HEK293 (cell line): ENCODE data around the gene ANTXR2.

ENCODE experiments used
- CTCF ChIA-PET: fragments of 350-600 bp; formaldehyde crosslinking; extraction: SDS; loops from one replicate; lab custom pipeline; 2021; ENCODE audit warnings: antibody characterized with exemption; lab: Yijun Ruan, JAX
- POLR2A ChIA-PET: fragments of 300-600 bp; formaldehyde crosslinking; extraction: SDS; loops from one replicate; lab custom pipeline; 2020; ENCODE audit warnings: antibody characterized with exemption, inconsistent platforms; lab: Yijun Ruan, JAX
- H3K27ac ChIP-seq: fragments of 200-500 bp; sonication (Bioruptor generic); 2 replicates; pipeline ENCODE4 v1.5.1; 2014; ENCODE audit warnings: low read depth, low read length, control low read depth, inconsistent platforms; ENCODE audit errors: extremely low read depth
- H3K36me3 ChIP-seq, 2 experiments: fragments of 200-500 bp in 1 of 2; sonication (Bioruptor generic) in 1 of 2; 1 replicate in 1 of 2; 2 replicates in 1 of 2; pipeline ENCODE4 v1.5.1; 2014 to 2017; ENCODE audit warnings: inconsistent platforms in 2 of 2, low read length in 2 of 2; ENCODE audit not compliant: control insufficient read depth in 2 of 2, insufficient read depth in 1 of 2
- H3K4me1 ChIP-seq: fragments of 200-500 bp; sonication (Bioruptor generic); 2 replicates; pipeline ENCODE4 v1.5.1; 2014; ENCODE audit warnings: mild to moderate bottlenecking, low read length, inconsistent platforms; ENCODE audit not compliant: control insufficient read depth, insufficient read depth
- H3K4me3 ChIP-seq: 2 replicates; pipeline ENCODE4 v1.5.1; 2011; ENCODE audit warnings: low read depth, mild to moderate bottlenecking, control low read depth, low read length, moderate library complexity
- H3K9me3 ChIP-seq: fragments of 200-500 bp; sonication (Bioruptor generic); 2 replicates; pipeline ENCODE4 v1.5.1; 2014; ENCODE audit warnings: low read depth, low read length, inconsistent platforms; ENCODE audit not compliant: control insufficient read depth, insufficient read depth
- MYNN ChIP-seq: fragments of 450-650 bp; formaldehyde crosslinking; IDR thresholded peaks from 2 replicates; pipeline ENCODE4 v1.5.1; 2016; ENCODE audit warnings: missing biosample characterization, missing genetic modification characterization, borderline replicate concordance
- ZNF133 ChIP-seq: fragments of 450-650 bp; formaldehyde crosslinking; IDR thresholded peaks from 2 replicates; pipeline ENCODE4 v1.5.1; 2016; ENCODE audit warnings: missing biosample characterization, missing genetic modification characterization
- ZNF2 ChIP-seq: fragments of 450-650 bp; formaldehyde crosslinking; IDR thresholded peaks from 2 replicates; pipeline ENCODE4 v1.5.1; 2016; ENCODE audit warnings: missing biosample characterization, missing genetic modification characterization
- ZNF223 ChIP-seq: fragments of 450-650 bp; formaldehyde crosslinking; IDR thresholded peaks from 2 replicates; pipeline ENCODE4 v1.5.1; 2016; ENCODE audit warnings: missing biosample characterization, missing genetic modification characterization
- ZNF23 ChIP-seq: fragments of 450-650 bp; formaldehyde crosslinking; IDR thresholded peaks from 2 replicates; pipeline ENCODE4 v1.5.1; 2016; ENCODE audit warnings: missing biosample characterization, missing genetic modification characterization, borderline replicate concordance
- ZNF248 ChIP-seq: fragments of 450-650 bp; formaldehyde crosslinking; IDR thresholded peaks from 2 replicates; pipeline ENCODE4 v1.5.1; 2017; ENCODE audit warnings: missing biosample characterization, missing genetic modification characterization
- ZNF335 ChIP-seq: fragments of 450-650 bp; formaldehyde crosslinking; conservative IDR thresholded peaks from 2 replicates; pipeline ENCODE4 v1.5.1; 2016; ENCODE audit warnings: missing biosample characterization, missing genetic modification characterization
- ZNF404 ChIP-seq: fragments of 450-650 bp; formaldehyde crosslinking; IDR thresholded peaks from 2 replicates; pipeline ENCODE4 v1.5.1; 2017; ENCODE audit warnings: missing biosample characterization, missing genetic modification characterization
- ZNF501 ChIP-seq: fragments of 450-650 bp; formaldehyde crosslinking; IDR thresholded peaks from 2 replicates; pipeline ENCODE4 v1.5.1; 2016; ENCODE audit warnings: missing biosample characterization, missing genetic modification characterization
- ZNF510 ChIP-seq: fragments of 450-650 bp; formaldehyde crosslinking; IDR thresholded peaks from 2 replicates; pipeline ENCODE4 v1.5.1; 2018; ENCODE audit warnings: mild to moderate bottlenecking, missing genetic modification characterization, missing biosample characterization; ENCODE audit not compliant: insufficient replicate concordance
- ZNF560 ChIP-seq: fragments of 450-650 bp; formaldehyde crosslinking; IDR thresholded peaks from 2 replicates; pipeline ENCODE4 v1.5.1; 2017; ENCODE audit warnings: missing biosample characterization, missing genetic modification characterization, borderline replicate concordance
- ZNF624 ChIP-seq: fragments of 450-650 bp; formaldehyde crosslinking; IDR thresholded peaks from 2 replicates; pipeline ENCODE4 v1.5.1; 2017; ENCODE audit warnings: missing biosample characterization, missing genetic modification characterization
- ZNF626 ChIP-seq: fragments of 450-650 bp; sonication (Bioruptor Pico); formaldehyde crosslinking; IDR thresholded peaks from 2 replicates; pipeline ENCODE4 v1.5.1; 2018; ENCODE audit warnings: missing biosample characterization, missing genetic modification characterization, inconsistent platforms
- ZNF660 ChIP-seq: fragments of 450-650 bp; IDR thresholded peaks from 2 replicates; pipeline ENCODE4 v1.5.1; 2018; ENCODE audit warnings: missing biosample characterization, mild to moderate bottlenecking, missing genetic modification characterization
- ZNF670 ChIP-seq: fragments of 450-650 bp; formaldehyde crosslinking; IDR thresholded peaks from 2 replicates; pipeline ENCODE4 v1.5.1; 2016; ENCODE audit warnings: missing biosample characterization, missing genetic modification characterization, low read depth
- TF ChIP-seq, protein P1 (sequence below): fragments of 450-650 bp; formaldehyde crosslinking; IDR thresholded peaks from 2 replicates; pipeline ENCODE4 v1.5.1; 2016; ENCODE audit warnings: missing biosample characterization, missing genetic modification characterization
- TF ChIP-seq, protein P2 (sequence below): sonication (generic); formaldehyde crosslinking; IDR thresholded peaks from 2 replicates; pipeline ENCODE4 v1.8.1; 2022; ENCODE audit warnings: mild to moderate bottlenecking, moderate library complexity, missing genetic modification reagents
- TF ChIP-seq, protein P3 (sequence below): fragments of 450-650 bp; formaldehyde crosslinking; IDR thresholded peaks from 2 replicates; pipeline ENCODE4 v1.5.1; 2016; ENCODE audit warnings: missing biosample characterization, missing genetic modification characterization
- TF ChIP-seq, protein P4 (sequence below): fragments of 450-650 bp; formaldehyde crosslinking; IDR thresholded peaks from 2 replicates; pipeline ENCODE4 v1.5.1; 2016; ENCODE audit warnings: missing biosample characterization, missing genetic modification characterization

ANTXR2 gene

DNA sequence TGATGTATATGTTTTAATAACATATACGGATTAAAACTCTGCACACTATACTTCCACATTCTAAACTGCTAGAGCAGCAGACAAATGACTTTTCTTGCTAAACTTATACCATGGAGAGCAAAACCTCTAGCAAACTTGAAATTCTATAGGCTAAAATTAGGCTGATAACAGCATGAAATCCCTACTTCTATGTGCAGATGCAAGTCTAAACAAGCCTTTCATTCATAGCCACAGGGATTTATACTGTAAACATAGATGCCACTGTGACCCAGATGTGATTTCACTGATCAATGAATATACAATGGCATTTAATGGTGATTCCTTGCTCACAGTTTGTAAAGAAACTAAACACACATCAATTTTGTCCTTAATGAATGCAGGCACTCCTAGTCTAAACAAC lies 151.0 kb downstream of the ANTXR2 start:
- ChIA-PET POLR2A (no interaction called here), CTCF (interaction anchor here (0.8 kb wide), 1 partner anchor 691 kb away, joined by 3 read pairs; no protein-coding TSS in a partner anchor)
- H3K27ac ChIP-seq, result no peak overlapping the region
- no peak overlapping the region for H3K4me3 ChIP-seq
- no peaks in the 10 kb centered on the region for H3K36me3 ChIP-seq
- no peaks in the 10 kb centered on the region for H3K9me3 ChIP-seq
- no peaks in the 10 kb centered on the region for H3K4me1 ChIP-seq
- TF ChIP-seq ZNF133 (tag by site-specific recombination), result no peak
- TF ChIP-seq, protein P1, sequence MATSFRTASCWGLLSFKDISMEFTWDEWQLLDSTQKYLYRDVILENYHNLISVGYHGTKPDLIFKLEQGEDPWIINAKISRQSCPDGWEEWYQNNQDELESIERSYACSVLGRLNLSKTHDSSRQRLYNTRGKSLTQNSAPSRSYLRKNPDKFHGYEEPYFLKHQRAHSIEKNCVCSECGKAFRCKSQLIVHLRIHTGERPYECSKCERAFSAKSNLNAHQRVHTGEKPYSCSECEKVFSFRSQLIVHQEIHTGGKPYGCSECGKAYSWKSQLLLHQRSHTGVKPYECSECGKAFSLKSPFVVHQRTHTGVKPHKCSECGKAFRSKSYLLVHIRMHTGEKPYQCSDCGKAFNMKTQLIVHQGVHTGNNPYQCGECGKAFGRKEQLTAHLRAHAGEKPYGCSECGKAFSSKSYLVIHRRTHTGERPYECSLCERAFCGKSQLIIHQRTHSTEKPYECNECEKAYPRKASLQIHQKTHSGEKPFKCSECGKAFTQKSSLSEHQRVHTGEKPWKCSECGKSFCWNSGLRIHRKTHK, result no peak
- no peak for TF ChIP-seq ZNF404
- no peak for TF ChIP-seq ZNF660 (tag by site-specific recombination)
- no peak for TF ChIP-seq ZNF223 (tag by site-specific recombination)
- TF ChIP-seq ZNF248, result no peak
- TF ChIP-seq, protein P2, sequence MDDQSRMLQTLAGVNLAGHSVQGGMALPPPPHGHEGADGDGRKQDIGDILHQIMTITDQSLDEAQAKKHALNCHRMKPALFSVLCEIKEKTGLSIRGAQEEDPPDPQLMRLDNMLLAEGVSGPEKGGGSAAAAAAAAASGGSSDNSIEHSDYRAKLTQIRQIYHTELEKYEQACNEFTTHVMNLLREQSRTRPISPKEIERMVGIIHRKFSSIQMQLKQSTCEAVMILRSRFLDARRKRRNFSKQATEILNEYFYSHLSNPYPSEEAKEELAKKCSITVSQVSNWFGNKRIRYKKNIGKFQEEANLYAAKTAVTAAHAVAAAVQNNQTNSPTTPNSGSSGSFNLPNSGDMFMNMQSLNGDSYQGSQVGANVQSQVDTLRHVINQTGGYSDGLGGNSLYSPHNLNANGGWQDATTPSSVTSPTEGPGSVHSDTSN, result no peak

DNA sequence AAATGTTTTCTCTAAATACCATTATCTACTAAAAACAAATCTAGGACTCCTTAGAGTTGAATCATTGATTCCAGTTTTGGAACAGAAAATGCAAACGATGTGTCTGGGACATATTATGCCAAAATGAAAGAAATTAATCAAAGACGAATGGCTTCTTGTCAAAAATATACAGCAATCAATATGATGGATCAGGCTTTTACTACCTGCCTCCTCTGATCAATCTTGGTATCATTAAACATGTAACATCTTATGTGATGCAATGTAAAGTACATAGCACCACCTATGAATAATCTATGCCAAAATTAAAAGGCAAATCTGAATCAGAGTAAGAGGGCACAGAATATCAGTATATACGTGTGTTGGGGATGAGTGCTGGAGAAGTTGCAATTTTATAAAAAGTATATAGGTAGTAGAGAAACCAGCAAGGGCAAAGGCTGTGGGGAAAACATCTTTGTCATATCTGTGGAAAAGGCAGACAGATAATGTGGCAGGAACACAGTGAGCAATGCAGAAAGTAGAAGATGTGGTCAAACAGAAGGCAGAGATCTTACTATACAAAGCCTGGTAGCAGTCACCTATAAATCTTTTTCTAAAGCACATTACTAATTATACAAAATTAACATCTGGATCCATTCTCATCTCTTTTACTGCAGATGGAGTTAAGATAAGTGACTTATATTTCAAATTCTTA lies 152.7 kb downstream of the ANTXR2 start:
- H3K4me3 ChIP-seq, result no peak overlapping the region
- TF ChIP-seq ZNF2 (tag by site-specific recombination) (no peak), ZNF510 (tag by site-specific recombination) (no peak), ZNF23 (tag by site-specific recombination) (no peak), ZNF660 (tag by site-specific recombination) (no peak)
- TF ChIP-seq, all 188 proteins: peak for 0
- Histone ChIP-seq H3K9me3 (no peaks in the 10 kb centered on the region), H3K36me3 (no peaks in the 10 kb centered on the region), H3K27ac (no peak overlapping the region), H3K4me1 (no peaks in the 10 kb centered on the region)
- CTCF ChIA-PET, result no interaction called here
- POLR2A ChIA-PET, result no interaction called here

DNA sequence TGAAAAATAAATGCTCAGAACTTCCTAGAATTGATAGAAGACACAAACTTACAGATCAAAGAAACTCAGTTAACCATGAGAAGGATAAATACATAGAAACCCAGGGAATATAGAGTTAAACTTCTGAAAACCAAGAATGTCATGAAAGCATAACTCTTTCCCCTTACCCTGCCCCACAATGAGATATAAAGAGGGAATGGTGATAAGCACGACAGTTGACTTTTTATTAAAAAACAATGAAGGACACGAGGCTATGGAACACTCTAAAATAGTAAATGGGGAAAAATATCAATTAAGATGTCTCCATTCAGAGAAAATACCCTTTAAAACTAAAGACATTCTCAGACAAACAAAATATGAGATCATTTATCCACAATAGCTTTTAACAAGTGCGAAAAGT lies 154.7 kb downstream of the ANTXR2 start:
- ChIA-PET POLR2A (no interaction called here), CTCF (interaction anchor here (1.3 kb wide), 1 partner anchor 298 kb away, joined by 3 read pairs; no protein-coding TSS in a partner anchor)
- H3K4me1 ChIP-seq, result no peaks in the 10 kb centered on the region

DNA sequence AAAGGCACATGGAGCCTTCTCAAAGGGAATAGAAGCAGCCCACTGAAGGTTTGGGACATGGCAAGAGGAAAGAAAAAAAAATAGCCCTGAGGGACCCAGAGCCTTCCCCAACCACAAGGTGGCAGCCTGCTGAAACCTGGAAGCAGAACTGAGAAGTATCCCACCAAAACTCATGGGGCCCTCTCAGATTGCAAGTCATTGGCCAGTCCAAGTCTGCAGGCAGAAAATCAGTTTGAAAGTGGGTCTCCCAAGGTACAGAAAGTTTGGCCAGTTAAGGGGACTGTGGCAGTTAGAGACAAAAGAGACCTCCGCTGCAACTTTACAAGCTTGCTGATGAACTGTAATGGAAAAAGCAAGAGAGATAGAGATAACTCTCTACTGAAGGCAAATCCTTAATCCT lies 155.8 kb downstream of the ANTXR2 start:
- ChIA-PET CTCF (interaction anchor here (0.5 to 1.3 kb wide), 5 partner anchors 29 to 448 kb away, joined by 3 to 4 read pairs (median 3); no protein-coding TSS in a partner anchor), POLR2A (no interaction called here)
- H3K4me3 ChIP-seq, result no peak overlapping the region
- H3K9me3 ChIP-seq, result no peaks in the 10 kb centered on the region
- TF ChIP-seq ZNF624 (tag by site-specific recombination), result no peak
- TF ChIP-seq, protein P2, result no peak
- no peak for TF ChIP-seq ZNF626
- no peak for TF ChIP-seq ZNF501
- no peak for TF ChIP-seq ZNF223 (tag by site-specific recombination)
- TF ChIP-seq, protein P3, sequence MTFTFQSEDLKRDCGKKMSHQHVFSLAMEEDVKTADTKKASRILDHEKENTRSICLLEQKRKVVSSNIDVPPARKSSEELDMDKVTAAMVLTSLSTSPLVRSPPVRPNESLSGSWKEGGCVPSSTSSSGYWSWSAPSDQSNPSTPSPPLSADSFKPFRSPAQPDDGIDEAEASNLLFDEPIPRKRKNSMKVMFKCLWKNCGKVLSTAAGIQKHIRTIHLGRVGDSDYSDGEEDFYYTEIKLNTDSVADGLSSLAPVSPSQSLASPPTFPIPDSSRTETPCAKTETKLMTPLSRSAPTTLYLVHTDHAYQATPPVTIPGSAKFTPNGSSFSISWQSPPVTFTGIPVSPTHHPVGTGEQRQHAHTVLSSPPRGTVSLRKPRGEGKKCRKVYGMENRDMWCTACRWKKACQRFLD (tag by site-specific recombination), result no peak
- no peak for TF ChIP-seq MYNN (tag by site-specific recombination)
- no peak for TF ChIP-seq ZNF510 (tag by site-specific recombination)
- TF ChIP-seq ZNF335 (tag by site-specific recombination), result no peak
- TF ChIP-seq, protein P4, sequence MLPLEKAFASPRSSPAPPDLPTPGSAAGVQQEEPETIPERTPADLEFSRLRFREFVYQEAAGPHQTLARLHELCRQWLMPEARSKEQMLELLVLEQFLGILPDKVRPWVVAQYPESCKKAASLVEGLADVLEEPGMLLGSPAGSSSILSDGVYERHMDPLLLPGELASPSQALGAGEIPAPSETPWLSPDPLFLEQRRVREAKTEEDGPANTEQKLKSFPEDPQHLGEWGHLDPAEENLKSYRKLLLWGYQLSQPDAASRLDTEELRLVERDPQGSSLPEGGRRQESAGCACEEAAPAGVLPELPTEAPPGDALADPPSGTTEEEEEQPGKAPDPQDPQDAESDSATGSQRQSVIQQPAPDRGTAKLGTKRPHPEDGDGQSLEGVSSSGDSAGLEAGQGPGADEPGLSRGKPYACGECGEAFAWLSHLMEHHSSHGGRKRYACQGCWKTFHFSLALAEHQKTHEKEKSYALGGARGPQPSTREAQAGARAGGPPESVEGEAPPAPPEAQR (tag by site-specific recombination), result no peak
- no peak for TF ChIP-seq ZNF560 (tag by site-specific recombination)
- H3K36me3 ChIP-seq, result no peaks in the 10 kb centered on the region
- H3K27ac ChIP-seq, result no peak overlapping the region
- H3K4me1 ChIP-seq, result no peaks in the 10 kb centered on the region

More for the DNA sequence above, 154.7 kb downstream of the ANTXR2 start:
- no peak overlapping the region for H3K4me3 ChIP-seq
- TF ChIP-seq ZNF670 (tag by site-specific recombination), result no peak
- TF ChIP-seq, all 188 proteins: peak for 0
- H3K27ac ChIP-seq, result no peak overlapping the region
- no peaks in the 10 kb centered on the region for H3K36me3 ChIP-seq
- no peaks in the 10 kb centered on the region for H3K9me3 ChIP-seq
